H1 (cell line): ENCODE results near the gene REG1B.

Source experiments
- CBX8 ChIP-seq: fragments of 300-800, 300-1000 bp; sonication (generic); IDR thresholded peaks from 2 replicates; pipeline ENCODE4 v1.7.1; 2016; ENCODE audit warnings: low read depth, low read length, borderline replicate concordance
- CEBPB ChIP-seq: IDR thresholded peaks from 2 replicates; pipeline ENCODE4 v1.6.1; 2012; ENCODE audit warnings: low read depth, low read length
- CHD2 ChIP-seq: IDR thresholded peaks from 2 replicates; pipeline ENCODE4 v1.6.1; 2012; ENCODE audit warnings: low read length, improper control_type of control experiment
- CTCF ChIP-seq, 3 experiments: IDR thresholded peaks; 1 replicate in 2 of 3; 2 replicates in 1 of 3; pipeline versions ENCODE4 v1.5.1 to v1.6.1; 2011; ENCODE audit warnings: low read length in 3 of 3, mild to moderate bottlenecking in 3 of 3, inconsistent platforms in 2 of 3, low read depth in 1 of 3, moderate library complexity in 1 of 3; ENCODE audit not compliant: insufficient read depth in 1 of 3; ENCODE audit errors: control extremely low read depth in 1 of 3
- EP300 ChIP-seq, 2 experiments: IDR thresholded peaks; 1 replicate in 1 of 2; 2 replicates in 1 of 2; pipeline ENCODE4 v1.6.1; 2011 to 2012; ENCODE audit warnings: low read depth in 2 of 2, low read length in 2 of 2, mild to moderate bottlenecking in 2 of 2, borderline replicate concordance in 1 of 2, inconsistent platforms in 1 of 2, moderate library complexity in 1 of 2
- EZH2 ChIP-seq: fragments of 200-600 bp; sonication (generic); IDR thresholded peaks from 2 replicates; pipeline ENCODE4 v1.7.1; 2012; ENCODE audit warnings: low read depth, mild to moderate bottlenecking, moderate library complexity, low read length, inconsistent platforms; ENCODE audit not compliant: severe bottlenecking
- GABPA ChIP-seq: IDR thresholded peaks from 2 replicates; pipeline ENCODE4 v1.6.1; 2011; ENCODE audit warnings: mild to moderate bottlenecking, low read length, moderate library complexity, borderline replicate concordance; ENCODE audit not compliant: insufficient read depth
- POLR2A ChIP-seq, 2 experiments: IDR thresholded peaks; 1 replicate in 1 of 2; 2 replicates in 1 of 2; pipeline ENCODE4 v1.6.1; 2011; ENCODE audit warnings: low read depth in 2 of 2, low read length in 2 of 2, mild to moderate bottlenecking in 2 of 2; ENCODE audit errors: control extremely low read depth in 1 of 2
- RAD21 ChIP-seq, 2 experiments: IDR thresholded peaks in 1 of 2; conservative IDR thresholded peaks in 1 of 2; 2 replicates each; pipeline ENCODE4 v1.6.1; 2011; ENCODE audit warnings: low read depth in 2 of 2, low read length in 2 of 2, improper control_type of control experiment in 1 of 2, inconsistent platforms in 1 of 2, mild to moderate bottlenecking in 1 of 2, moderate library complexity in 1 of 2
- SP1 ChIP-seq: IDR thresholded peaks from 2 replicates; pipeline ENCODE4 v1.6.1; 2011; ENCODE audit warnings: low read depth, low read length
- TBP ChIP-seq: IDR thresholded peaks from 2 replicates; pipeline ENCODE4 v1.6.1; 2011; ENCODE audit warnings: low read depth, low read length, improper control_type of control experiment
- TEAD4 ChIP-seq: IDR thresholded peaks from 2 replicates; pipeline ENCODE4 v1.6.1; 2012; ENCODE audit warnings: low read depth, low read length, inconsistent platforms, mixed read lengths

GRCh38 chr2:79120194-79120713, 32.5 kb upstream of the REG1B start, which contains the start of gene REG1A:
- no peak for TF ChIP-seq CTCF (IDR thresholded peaks at IDR 0.05; ENCODE audit: control extremely low read depth in 1 of 3, insufficient read depth in 1 of 3, low read depth in 1 of 3, low read length in 3 of 3)
- no peak for TF ChIP-seq GABPA
- TF ChIP-seq POLR2A (IDR thresholded peaks at IDR 0.05; ENCODE audit: control extremely low read depth in 1 of 2, low read depth in 2 of 2, low read length in 2 of 2): no peak
- TF ChIP-seq EP300 (IDR thresholded peaks at IDR 0.05; ENCODE audit: borderline replicate concordance in 1 of 2, low read depth in 2 of 2, low read length in 2 of 2): no peak
- TF ChIP-seq TBP: no peak
- TF ChIP-seq SP1: no peak
- no peak for TF ChIP-seq CHD2
- no peak for TF ChIP-seq RAD21 (IDR thresholded peaks at IDR 0.05 in 1 of 2, conservative IDR thresholded peaks at IDR 0.05 in 1 of 2; ENCODE audit: low read depth in 2 of 2, low read length in 2 of 2)
- TF ChIP-seq EZH2: no peak
- no peak for TF ChIP-seq CBX8
- TF ChIP-seq TEAD4: no peak
- no peak for TF ChIP-seq CEBPB
